GM21529 (cell line): ENCODE data around the gene AQP7.
"Not testable (repeated sequence)": the region's sequence is repeated elsewhere in the genome, so short reads cannot be mapped to it uniquely, and the experiment has no call there.

Source experiments
- ATAC-seq: cut with Tn5 transposase; IDR thresholded peaks from one replicate; pipeline ENCODE4 v1.9.1; 2021; ENCODE audit not compliant: unreplicated experiment

AQP7 gene

GRCh38 chr9:33402371-33402770, at the start of gene AQP7:
Gene AQP7, minus strand, starts transcription at chr9:33402568. Its CDS starts 1,306 bp downstream, at chr9:33401262.
- not testable (repeated sequence) for ATAC-seq

GRCh38 chr9:33450621-33451146, 48.3 kb upstream of the AQP7 start:
- no peak for ATAC-seq

- no peak for ATAC-seq
Measured at GRCh38 chr9:33449715-33450114, 47.3 kb upstream of the AQP7 start.

- no peak for ATAC-seq
Measured at GRCh38 chr9:33447799-33448553, 45.6 kb upstream of the AQP7 start.

- peak; percentile 33 for ATAC-seq
Measured at GRCh38 chr9:33446946-33447798, 44.8 kb upstream of the AQP7 start, which contains the start of gene AQP3. Gene AQP3, minus strand, starts transcription at chr9:33447593. Its CDS starts 63 bp downstream, at chr9:33447530.

- ATAC-seq: peak; percentile 86
Measured at GRCh38 chr9:33446240-33446945, 44.0 kb upstream of the AQP7 start.

GRCh38 chr9:33445389-33446239, 43.2 kb upstream of the AQP7 start:
- no peak for ATAC-seq

GRCh38 chr9:33443464-33444154, 41.2 kb upstream of the AQP7 start:
- ATAC-seq: no peak

GRCh38 chr9:33443047-33443446, 40.7 kb upstream of the AQP7 start:
- no peak for ATAC-seq

GRCh38 chr9:33442125-33442524, 39.8 kb upstream of the AQP7 start:
- no peak for ATAC-seq

GRCh38 chr9:33440609-33441008, 38.2 kb upstream of the AQP7 start:
- ATAC-seq: no peak

GRCh38 chr9:33440204-33440603, 37.8 kb upstream of the AQP7 start:
- no peak for ATAC-seq

- ATAC-seq: no peak
Measured at GRCh38 chr9:33439731-33440130, 37.4 kb upstream of the AQP7 start.

- ATAC-seq: no peak
Measured at GRCh38 chr9:33438926-33439680, 36.7 kb upstream of the AQP7 start.

GRCh38 chr9:33437898-33438297, 35.5 kb upstream of the AQP7 start:
- ATAC-seq: no peak

GRCh38 chr9:33437205-33437604, 34.8 kb upstream of the AQP7 start:
- no peak for ATAC-seq

GRCh38 chr9:33436445-33436844, 34.1 kb upstream of the AQP7 start:
- no peak for ATAC-seq

GRCh38 chr9:33435821-33436277, 33.5 kb upstream of the AQP7 start:
- ATAC-seq: no peak
